Measurements from ENCODE around the gene NOA1. TPM values are rescaled to one million over a fixed set of nuclear protein-coding genes. Genes with fewer than 3 reads are reported as not detected.
A peak's percentile ranks its signal among the peaks of the same experiment; 100 is the strongest.

Gene NOA1
- total RNA-seq, 4 donors from 2014 or later = 17.4 to 29.7 (median 23.3) TPM

DNA sequence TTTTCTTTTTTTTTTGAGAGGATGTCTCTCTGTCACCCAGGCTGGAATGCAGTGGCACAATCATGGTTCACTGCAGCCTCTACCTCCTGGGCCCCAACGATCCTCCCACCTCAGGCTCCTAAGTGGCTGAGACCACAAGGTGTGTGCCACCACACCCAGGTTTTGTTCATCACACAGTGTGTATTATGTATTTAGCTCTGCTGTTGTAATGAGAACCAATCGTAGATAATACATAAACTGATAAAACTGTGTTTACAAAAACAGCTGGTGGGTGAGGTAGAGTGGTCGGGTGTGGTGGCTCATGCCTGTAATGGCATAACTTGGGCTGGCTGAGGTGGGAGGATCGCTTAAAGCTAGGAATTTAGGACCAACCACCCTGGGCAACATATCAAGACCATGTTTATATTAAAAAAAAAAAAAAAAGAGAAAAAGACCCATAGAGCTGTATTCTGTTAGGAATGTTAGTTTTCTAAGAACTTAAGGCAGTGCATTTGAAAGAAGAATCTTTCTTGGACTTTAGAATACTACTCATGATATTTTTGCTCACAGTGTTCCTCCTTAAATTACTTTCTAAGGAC is 36.2 kb upstream of the NOA1 start:
- no peak overlapping the region for H3K27ac ChIP-seq (replicated peaks in 1 of 4)
- intact Hi-C loops (cut with DNase I) = no loop called here
- no peaks in the 10 kb centered on the region for H3K9me3 ChIP-seq
- TF ChIP-seq POLR2AphosphoS5 (IDR thresholded peaks at IDR 0.05) (no peak), POLR2A (IDR thresholded peaks at IDR 0.05; ENCODE audit: low read depth) (no peak)
- 74% methylated on average over 4 of the region's 4 CpGs for WGBS
- H3K4me1 ChIP-seq = peaks cover 0 to under 1% (median 0%) of the 10 kb centered on the region in 4 donors
- peaks cover 50 to 100% (median 88%) of the 10 kb centered on the region in 4 donors for H3K36me3 ChIP-seq
- DNase-seq (ENCODE audit: extremely low spot score) = no peak
- no peaks in the 10 kb centered on the region for H3K27me3 ChIP-seq
- H3K4me3 ChIP-seq = no peak overlapping the region

DNA sequence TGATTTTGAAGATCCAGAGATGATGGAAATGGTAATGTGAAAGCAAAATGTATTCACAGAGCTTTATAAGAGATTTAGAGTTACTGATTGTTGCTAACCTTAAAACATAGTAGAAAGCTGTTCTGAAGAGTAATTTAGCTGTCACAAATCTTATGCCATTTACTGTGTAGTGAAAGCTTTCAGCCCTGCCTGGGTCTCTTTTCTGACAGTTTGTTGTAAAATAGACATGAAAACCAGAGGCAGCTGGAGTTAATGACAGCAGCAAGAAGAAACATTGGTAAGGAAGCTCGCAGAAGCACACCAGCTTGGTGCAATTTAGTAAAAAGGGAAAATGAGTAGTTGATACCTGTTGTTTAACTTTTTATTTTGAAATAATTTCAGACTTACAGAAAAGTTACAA is 22.3 kb upstream of the NOA1 start:
- no peak for TF ChIP-seq POLR2A (IDR thresholded peaks at IDR 0.05; ENCODE audit: low read depth)
- WGBS = 89% methylated on average over 1 of the region's 1 CpG
- Histone ChIP-seq H3K27ac (replicated peaks in 1 of 4) (no peak overlapping the region), H3K4me3 (no peak overlapping the region), H3K36me3 (peaks cover 17 to 94% (median 60%) of the 10 kb centered on the region in 4 donors), H3K4me1 (peaks cover 11 to 16% (median 12%) of the 10 kb centered on the region in 4 donors), H3K27me3 (no peaks in the 10 kb centered on the region), H3K9me3 (no peaks in the 10 kb centered on the region)
- DNase-seq (ENCODE audit: extremely low spot score) = no peak
- intact Hi-C loops (cut with DNase I) = no loop called here

DNA sequence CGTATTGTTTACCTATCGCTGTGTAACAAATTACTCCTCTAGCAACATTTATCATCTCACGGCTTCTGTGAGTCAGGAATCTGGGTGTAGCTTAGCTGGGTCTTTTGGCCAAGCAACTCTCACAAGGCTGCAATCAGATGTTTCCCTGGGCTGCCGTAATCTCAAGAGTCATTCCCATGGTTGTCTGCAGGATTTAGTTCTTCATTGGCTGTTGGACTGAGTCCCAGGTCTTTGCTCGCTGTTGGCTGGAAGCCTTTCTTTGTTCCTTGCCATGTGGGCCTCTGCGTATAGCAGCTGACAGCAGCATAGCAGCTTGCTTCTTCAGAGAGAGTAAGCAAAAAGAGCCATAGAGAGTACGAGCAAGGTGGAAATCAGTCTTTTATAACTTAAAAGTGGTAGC is 18.1 kb upstream of the NOA1 start:
- peaks cover 20 to 83% (median 54%) of the 10 kb centered on the region in 4 donors for H3K36me3 ChIP-seq
- H3K27ac ChIP-seq (replicated peaks in 1 of 4) = peak overlapping the region; percentile 32 to 68 (median 45)
- H3K9me3 ChIP-seq = no peaks in the 10 kb centered on the region
- peaks cover 11 to 16% (median 12%) of the 10 kb centered on the region in 4 donors for H3K4me1 ChIP-seq
- TF ChIP-seq, protein P1, sequence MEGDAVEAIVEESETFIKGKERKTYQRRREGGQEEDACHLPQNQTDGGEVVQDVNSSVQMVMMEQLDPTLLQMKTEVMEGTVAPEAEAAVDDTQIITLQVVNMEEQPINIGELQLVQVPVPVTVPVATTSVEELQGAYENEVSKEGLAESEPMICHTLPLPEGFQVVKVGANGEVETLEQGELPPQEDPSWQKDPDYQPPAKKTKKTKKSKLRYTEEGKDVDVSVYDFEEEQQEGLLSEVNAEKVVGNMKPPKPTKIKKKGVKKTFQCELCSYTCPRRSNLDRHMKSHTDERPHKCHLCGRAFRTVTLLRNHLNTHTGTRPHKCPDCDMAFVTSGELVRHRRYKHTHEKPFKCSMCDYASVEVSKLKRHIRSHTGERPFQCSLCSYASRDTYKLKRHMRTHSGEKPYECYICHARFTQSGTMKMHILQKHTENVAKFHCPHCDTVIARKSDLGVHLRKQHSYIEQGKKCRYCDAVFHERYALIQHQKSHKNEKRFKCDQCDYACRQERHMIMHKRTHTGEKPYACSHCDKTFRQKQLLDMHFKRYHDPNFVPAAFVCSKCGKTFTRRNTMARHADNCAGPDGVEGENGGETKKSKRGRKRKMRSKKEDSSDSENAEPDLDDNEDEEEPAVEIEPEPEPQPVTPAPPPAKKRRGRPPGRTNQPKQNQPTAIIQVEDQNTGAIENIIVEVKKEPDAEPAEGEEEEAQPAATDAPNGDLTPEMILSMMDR (IDR thresholded peaks at IDR 0.05) = no peak
- TF ChIP-seq POLR2AphosphoS5 (IDR thresholded peaks at IDR 0.05) (peak in 1 of 2 donors; percentile 76), EP300 (IDR thresholded peaks at IDR 0.05) (no peak), POLR2A (IDR thresholded peaks at IDR 0.05; ENCODE audit: low read depth) (no peak)
- no peaks in the 10 kb centered on the region for H3K27me3 ChIP-seq
- intact Hi-C loops (cut with DNase I) = no loop called here
- no peak for DNase-seq (ENCODE audit: extremely low spot score)
- 29% methylated on average over 7 of the region's 7 CpGs for WGBS
- no peak overlapping the region for H3K4me3 ChIP-seq

DNA sequence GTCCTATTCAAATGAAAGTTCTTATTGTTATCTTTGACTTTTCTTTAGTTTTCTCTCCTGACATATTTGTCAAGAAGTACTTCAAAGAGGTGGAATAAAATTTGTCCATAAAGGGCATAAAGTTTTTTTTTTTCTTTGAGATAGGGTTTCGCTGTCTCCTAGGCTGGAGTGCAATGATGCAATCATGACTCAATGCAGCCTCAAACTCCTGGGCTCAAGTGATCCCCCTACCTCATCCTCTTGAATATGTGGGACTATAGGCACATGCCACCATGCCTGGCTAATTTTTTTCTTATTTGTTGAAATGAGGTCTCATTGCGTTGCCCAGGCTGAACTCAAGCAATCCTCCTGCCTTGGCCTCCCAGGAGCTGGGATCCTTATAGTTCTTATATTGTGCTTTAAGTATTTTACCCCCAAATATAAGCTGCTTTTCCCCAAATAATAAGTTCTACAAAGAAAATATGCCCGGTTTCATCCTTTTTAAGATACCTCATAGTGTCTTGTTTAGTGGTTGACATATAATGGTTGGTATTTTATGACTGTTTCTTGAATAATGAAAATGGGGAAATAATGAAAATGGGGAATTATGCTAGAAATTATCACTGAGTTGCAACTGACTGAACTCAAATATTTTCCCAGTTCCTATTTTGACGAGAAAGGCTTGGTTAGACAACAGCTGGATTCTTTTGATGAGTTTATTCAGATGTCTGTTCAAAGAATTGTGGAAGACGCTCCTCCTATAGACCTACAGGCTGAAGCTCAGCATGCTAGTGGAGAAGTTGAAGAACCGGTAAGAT is 12.9 kb upstream of the NOA1 start:
- DNase-seq (ENCODE audit: extremely low spot score) = no peak
- no peaks in the 10 kb centered on the region for H3K27me3 ChIP-seq
- H3K36me3 ChIP-seq = peaks cover 26 to 88% (median 66%) of the 10 kb centered on the region in 4 donors
- 89% methylated on average over 6 of the region's 6 CpGs for WGBS
- H3K9me3 ChIP-seq = no peaks in the 10 kb centered on the region
- intact Hi-C loops (cut with DNase I) = no loop called here
- H3K27ac ChIP-seq (replicated peaks in 1 of 4) = no peak overlapping the region
- H3K4me3 ChIP-seq = no peak overlapping the region
- H3K4me1 ChIP-seq = peaks cover 5 to 8% (median 5%) of the 10 kb centered on the region in 4 donors
- TF ChIP-seq POLR2AphosphoS5 (IDR thresholded peaks at IDR 0.05) = no peak
- TF ChIP-seq, protein P1 (IDR thresholded peaks at IDR 0.05) = no peak
- no peak for TF ChIP-seq EP300 (IDR thresholded peaks at IDR 0.05)
- no peak for TF ChIP-seq POLR2A (IDR thresholded peaks at IDR 0.05; ENCODE audit: low read depth)

DNA sequence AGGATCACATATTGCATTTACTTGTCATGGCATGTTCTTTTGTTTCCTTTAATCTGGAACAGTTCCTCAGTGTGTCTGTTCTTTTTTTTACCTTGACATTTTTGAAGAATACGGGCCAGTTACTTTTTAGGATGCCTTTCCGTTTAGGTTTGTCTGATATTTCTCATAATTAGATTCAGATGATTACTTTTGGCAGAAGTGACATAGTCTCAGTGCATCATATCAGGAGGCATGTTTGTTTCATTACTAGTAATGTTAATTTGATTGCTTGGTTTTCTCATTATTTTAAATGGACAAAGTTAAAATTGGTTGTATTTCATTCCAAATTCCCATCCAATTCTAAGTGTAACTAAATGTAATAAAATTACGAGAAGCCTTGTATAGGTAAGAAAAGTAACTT is 9.5 kb upstream of the NOA1 start:
- intact Hi-C loops (cut with DNase I) = no loop called here
- Histone ChIP-seq H3K9me3 (no peaks in the 10 kb centered on the region), H3K36me3 (peaks cover 26 to 75% (median 53%) of the 10 kb centered on the region in 4 donors), H3K4me3 (no peak overlapping the region), H3K27ac (replicated peaks in 1 of 4) (no peak overlapping the region), H3K4me1 (peaks cover 12 to 23% (median 17%) of the 10 kb centered on the region in 4 donors), H3K27me3 (no peaks in the 10 kb centered on the region)
- no peak for DNase-seq (ENCODE audit: extremely low spot score)
- WGBS = 88% methylated on average over 3 of the region's 3 CpGs
- TF ChIP-seq EP300 (IDR thresholded peaks at IDR 0.05) (no peak), POLR2A (IDR thresholded peaks at IDR 0.05; ENCODE audit: low read depth) (no peak), POLR2AphosphoS5 (IDR thresholded peaks at IDR 0.05) (no peak)
- TF ChIP-seq, protein P1 (IDR thresholded peaks at IDR 0.05) = no peak
